HEK293 (cell line): Measurements from ENCODE around the gene DENND1C.

Experiments
- CTCF ChIP-seq: fragments of 450-650 bp; formaldehyde crosslinking; IDR thresholded peaks from 2 replicates; pipeline ENCODE4 v1.5.1; 2016; ENCODE audit warnings: missing biosample characterization, missing genetic modification characterization
- KLF10 ChIP-seq: fragments of 450-650 bp; IDR thresholded peaks from 2 replicates; pipeline ENCODE4 v1.5.1; 2018; ENCODE audit warnings: missing biosample characterization, mild to moderate bottlenecking, missing genetic modification characterization

- TF ChIP-seq CTCF (tag by site-specific recombination) = no peak
- no peak for TF ChIP-seq KLF10
These were observed 47.0 kb upstream of the DENND1C start for GRCh38 chr19:6528544-6529121.
